HG03439 (cell line): ENCODE data around the gene KASH5.

Source experiments
- ATAC-seq: cut with Tn5 transposase; IDR thresholded peaks from one replicate; pipeline ENCODE4 v1.9.1; 2021; ENCODE audit warnings: mild to moderate bottlenecking, moderate library complexity; ENCODE audit not compliant: unreplicated experiment

KASH5 gene

GRCh38 chr19:49387936-49388372 is at the start of gene KASH5:
Gene KASH5, plus strand, starts transcription at chr19:49388249. Its CDS starts 2,635 bp downstream, at chr19:49390884.
- ATAC-seq, result no peak

DNA sequence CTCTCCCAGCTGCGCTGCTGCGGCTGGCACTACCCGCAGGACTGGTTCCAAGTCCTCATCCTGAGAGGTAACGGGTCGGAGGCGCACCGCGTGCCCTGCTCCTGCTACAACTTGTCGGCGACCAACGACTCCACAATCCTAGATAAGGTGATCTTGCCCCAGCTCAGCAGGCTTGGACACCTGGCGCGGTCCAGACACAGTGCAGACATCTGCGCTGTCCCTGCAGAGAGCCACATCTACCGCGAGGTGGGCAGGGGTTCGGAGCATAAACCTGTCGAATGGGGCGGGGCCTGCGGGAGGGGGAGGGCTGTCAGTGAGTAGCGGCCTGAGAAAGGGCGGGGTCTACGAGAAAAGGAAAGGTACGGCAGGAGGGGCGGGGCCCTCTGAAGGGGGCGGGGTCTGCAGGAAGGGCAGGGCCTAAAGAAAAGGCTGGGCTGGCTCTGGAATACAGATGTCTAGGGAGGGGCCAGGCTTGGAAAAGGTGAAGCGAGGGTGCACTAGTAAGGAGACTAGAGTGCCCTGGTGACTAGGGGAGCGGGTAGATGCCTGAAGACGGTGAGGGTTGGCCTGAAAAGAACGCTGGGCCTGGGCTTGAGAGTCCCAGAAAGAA is 49.3 kb upstream of the KASH5 start:
- no peak for ATAC-seq

- ATAC-seq, result no peak
Observed at GRCh38 chr19:49339301-49340068, 48.6 kb upstream of the KASH5 start.

- ATAC-seq, result peak; percentile 57
Observed at GRCh38 chr19:49340069-49340864, 47.8 kb upstream of the KASH5 start.

- no peak for ATAC-seq
Observed at GRCh38 chr19:49340865-49341718, 47.0 kb upstream of the KASH5 start.

DNA sequence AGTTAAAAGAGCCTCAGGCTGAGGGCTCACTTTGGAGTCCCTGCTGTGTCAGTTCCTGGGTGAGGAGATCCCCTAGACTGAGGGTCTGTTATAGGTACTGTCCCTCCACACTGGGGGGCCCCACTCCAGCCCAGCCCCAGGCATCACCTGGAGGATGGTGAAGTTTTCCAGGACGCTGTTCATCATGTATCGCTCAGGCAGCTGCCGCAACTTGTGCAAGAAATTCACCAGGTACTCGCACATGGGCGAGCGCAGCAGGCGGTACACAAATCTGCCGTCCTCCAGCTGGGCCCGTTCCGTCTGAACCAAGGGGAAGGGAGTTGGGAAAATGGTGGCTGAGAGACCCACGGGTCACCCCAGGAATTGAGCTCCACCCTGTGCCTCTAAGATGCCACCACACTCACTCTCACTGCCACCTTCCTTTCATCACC is 45.7 kb upstream of the KASH5 start:
- ATAC-seq, result no peak

GRCh38 chr19:49343123-49343522 is 44.9 kb upstream of the KASH5 start:
- no peak for ATAC-seq

GRCh38 chr19:49344505-49345423 is 43.3 kb upstream of the KASH5 start:
- ATAC-seq, result no peak

GRCh38 chr19:49347191-49347590 is 40.9 kb upstream of the KASH5 start:
- ATAC-seq, result no peak

DNA sequence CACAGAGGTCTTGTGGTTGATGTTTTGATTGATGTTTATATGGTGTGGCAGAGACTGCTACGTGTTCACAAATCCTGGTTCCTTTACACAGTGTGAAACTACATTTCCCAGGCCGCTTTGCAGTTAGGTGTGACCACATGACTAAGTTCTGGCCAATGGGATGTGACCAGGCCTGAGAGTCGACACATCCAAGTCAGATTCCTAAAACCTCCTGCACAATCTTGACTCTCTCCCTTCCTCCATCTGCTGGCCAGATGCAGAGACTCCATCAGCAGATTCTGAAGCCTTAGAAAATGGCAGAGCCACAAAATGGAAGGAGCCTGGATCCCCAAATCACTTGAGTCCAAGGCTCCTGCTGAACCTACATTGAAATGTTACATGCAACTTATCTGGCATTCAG is 40.2 kb upstream of the KASH5 start:
- no peak for ATAC-seq

DNA sequence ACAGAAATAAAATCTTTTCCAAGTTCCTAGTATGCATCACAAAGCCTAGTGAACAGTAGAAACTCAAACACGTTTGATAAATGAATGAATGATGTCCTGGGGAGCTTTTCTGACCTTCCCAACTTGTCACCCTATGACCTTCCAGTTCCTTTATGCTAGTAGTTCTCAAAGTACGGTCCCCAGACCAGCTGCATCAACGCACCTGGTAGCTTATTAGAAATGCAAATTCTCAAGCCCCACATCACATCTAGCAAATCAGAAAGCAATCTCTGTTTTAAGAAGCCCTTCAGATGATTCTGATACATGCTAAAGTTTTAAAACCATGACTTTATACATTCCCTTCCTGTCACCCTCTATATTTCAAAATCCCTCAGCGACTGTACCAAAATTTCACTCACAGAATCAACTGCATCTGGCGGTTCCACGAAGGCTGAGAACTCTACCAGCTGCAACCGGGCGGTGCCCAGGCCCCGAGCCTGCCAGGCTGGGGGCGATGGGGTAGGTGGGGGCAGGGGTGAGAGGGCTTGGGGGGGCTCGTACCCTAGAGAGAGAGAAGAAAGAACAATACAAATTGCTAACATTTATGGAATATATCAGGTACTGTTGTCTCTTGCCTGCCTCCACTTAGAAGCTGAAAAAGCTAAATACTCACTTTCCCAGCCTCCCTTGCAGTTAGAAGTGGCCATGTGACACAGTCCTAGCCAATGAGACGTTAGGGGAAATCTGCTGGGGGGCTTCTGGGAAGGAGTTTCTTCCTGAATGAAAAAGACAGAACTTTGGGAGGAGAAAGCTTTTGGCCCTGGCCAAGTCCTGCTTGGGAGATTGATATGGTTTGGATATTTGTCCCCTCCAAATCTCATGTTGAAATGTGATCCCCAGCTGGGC is 39.5 kb upstream of the KASH5 start:
- ATAC-seq, result no peak

DNA sequence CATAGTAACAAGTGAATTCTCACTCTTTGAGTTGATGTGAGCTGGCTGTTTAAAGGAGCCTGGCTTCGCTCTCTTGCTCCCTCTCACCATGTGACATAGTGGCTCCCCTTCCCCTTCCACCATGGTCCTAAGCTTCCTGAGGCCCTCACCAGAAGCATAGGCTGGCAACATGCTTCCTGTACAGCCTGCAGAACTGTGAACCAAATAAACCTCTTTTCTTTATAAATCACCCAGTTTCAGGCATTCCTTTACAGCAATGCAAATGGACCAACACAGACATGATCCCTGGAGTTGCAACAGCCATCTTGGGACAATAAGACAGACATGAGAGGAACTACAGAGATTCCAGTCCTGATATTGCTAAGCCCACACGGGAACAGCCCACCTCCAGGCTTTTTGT is 38.5 kb upstream of the KASH5 start:
- ATAC-seq, result no peak

DNA sequence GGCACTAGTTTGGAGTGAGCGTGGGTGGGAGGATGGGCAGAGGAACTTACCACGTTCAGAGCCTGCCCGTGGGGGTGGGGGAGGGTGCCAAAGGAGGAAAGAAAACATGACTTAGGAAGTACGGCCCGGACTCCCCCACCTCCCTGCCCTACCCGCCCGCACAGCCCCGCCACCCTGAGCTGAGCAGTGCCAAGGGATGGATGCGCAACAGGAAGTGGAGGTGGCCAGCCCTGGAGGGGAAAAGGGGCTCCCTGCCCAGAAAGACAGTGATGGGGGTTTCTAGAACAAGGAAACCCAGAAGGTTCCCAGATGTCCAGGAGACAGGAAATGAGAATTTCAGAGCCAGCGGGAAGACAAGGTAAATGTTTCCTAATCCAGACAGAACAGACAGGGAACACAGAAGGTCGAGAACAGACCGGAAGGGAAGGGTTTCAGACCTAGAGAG is 32.1 kb upstream of the KASH5 start:
- no peak for ATAC-seq

DNA sequence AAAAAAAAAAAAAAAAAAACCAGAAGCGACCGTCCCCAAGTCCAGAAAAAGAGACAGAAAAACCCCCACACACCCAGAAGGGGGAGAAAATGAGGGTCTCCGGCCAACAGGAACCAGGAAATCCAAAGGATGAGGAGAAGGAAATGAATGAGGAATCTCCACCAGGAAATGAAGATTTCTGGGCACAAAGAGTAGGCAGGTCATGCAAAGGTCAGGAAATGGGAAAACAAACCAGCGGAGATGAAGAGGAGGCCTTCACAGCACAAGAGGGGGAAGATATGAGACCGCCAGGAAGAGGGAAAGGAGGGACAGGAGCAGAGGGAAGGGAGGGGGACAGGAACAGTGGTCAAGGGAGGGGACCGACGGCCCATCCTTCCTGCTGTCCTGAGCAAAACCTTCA is 31.7 kb upstream of the KASH5 start:
- ATAC-seq, result no peak

- ATAC-seq, result no peak
Observed at GRCh38 chr19:49357186-49357585, 30.9 kb upstream of the KASH5 start.

- no peak for ATAC-seq
Observed at GRCh38 chr19:49359851-49360820, 27.9 kb upstream of the KASH5 start.

GRCh38 chr19:49361438-49362047 is 26.5 kb upstream of the KASH5 start:
- ATAC-seq, result no peak
